ENCODE measurements around the gene ADAMTS17. TPM values are rescaled to one million over a fixed set of nuclear protein-coding genes. Genes with fewer than 3 reads are reported as not detected.

ADAMTS17 gene
- total and polyA plus RNA-seq, 8 donors: 4.2 to 16.4 (median 10.8) TPM

DNA sequence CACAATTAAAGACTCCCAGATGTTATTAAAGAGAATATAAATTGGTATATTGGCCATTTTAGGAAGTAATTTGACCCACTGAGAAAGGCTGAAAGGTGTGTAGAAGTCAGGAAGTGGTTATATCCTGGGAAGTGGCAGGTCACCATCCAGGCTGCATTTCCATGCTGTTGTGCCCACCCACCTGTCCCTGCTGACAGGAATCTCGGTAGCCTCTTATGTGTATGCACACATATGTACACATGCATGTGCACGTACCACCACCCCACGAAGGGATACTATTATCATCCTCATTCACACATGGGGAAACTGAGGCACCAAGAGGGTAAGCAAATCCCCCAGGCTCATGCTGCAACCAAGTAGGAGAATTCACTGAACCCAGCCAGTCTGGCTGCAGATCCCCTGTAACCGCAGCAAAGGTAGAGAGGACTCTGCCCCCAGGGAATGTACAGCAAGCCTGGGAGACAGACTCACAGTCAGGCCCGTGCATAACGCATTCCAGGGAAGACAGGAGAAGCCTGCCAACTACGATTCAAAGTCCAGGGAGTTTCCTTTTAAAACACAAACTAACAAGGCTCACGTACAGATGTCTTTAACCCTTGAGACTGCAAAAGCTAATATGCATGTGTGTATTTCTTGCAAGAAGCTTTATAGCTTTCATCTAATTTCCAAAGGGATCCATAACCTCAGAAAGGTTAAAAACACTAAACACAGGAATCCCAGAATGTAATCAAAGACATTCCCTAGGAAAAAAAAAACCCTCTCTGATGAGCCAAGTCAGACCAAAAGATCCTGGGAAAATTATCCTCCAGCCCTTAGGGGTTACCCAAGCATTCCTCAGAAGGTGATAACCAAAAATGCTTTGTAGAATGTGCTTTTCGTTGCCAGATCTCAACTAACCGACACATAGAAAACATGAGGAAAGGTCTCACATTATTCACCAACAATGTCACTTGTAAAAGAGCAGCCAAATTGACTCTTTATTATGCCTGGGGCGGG, 129.6 kb downstream of the ADAMTS17 start:
- H3K27me3 ChIP-seq: no peaks in the 10 kb centered on the region
- no peaks in the 10 kb centered on the region for H3K36me3 ChIP-seq
- peaks cover 23 to 29% (median 28%) of the 10 kb centered on the region in 3 donors for H3K4me1 ChIP-seq
- TF ChIP-seq, protein P1, sequence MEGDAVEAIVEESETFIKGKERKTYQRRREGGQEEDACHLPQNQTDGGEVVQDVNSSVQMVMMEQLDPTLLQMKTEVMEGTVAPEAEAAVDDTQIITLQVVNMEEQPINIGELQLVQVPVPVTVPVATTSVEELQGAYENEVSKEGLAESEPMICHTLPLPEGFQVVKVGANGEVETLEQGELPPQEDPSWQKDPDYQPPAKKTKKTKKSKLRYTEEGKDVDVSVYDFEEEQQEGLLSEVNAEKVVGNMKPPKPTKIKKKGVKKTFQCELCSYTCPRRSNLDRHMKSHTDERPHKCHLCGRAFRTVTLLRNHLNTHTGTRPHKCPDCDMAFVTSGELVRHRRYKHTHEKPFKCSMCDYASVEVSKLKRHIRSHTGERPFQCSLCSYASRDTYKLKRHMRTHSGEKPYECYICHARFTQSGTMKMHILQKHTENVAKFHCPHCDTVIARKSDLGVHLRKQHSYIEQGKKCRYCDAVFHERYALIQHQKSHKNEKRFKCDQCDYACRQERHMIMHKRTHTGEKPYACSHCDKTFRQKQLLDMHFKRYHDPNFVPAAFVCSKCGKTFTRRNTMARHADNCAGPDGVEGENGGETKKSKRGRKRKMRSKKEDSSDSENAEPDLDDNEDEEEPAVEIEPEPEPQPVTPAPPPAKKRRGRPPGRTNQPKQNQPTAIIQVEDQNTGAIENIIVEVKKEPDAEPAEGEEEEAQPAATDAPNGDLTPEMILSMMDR (IDR thresholded peaks at IDR 0.05): no peak
- H3K4me3 ChIP-seq: no peak overlapping the region
- FAIRE-seq (peak; percentile 17), ATAC-seq (peak in 3 of 4 donors; percentile 58 to 77 (median 69)), DNase-seq (peak in 2 of 6 donors; percentile 34 to 41)
- 21 to 22% methylated on average over 11 of the region's 11 CpGs for WGBS, 2 donors
- no peak overlapping the region for H3K27ac ChIP-seq
- intact Hi-C loops (cut with DNase I): no loop called here
- no peaks in the 10 kb centered on the region for H3K9me3 ChIP-seq

DNA sequence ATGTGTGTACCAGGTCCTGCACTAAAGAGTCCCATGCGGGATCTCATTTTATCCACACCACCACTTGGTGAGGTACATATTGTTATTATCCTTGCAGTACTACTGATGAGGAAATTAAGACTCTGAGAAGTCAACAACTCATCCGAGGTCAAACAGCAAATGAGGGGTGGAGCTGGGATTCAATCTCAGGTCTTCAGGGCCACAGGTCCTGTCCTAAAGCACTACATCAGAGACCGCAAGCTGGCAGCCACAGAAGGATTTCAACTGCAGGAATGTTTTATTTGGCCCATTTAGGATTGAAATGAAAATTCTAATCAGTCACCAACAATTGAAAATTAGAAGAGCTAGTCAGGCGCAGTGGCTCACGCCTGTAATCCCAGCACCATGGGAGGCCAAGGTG, 131.4 kb downstream of the ADAMTS17 start:
- ATAC-seq: no peak
- Histone ChIP-seq H3K36me3 (no peaks in the 10 kb centered on the region), H3K4me3 (no peak overlapping the region), H3K27ac (no peak overlapping the region), H3K9me3 (no peaks in the 10 kb centered on the region), H3K27me3 (no peaks in the 10 kb centered on the region), H3K4me1 (peaks cover 20 to 35% (median 33%) of the 10 kb centered on the region in 3 donors)
- FAIRE-seq: no peak
- DNase-seq: no peak
- intact Hi-C loops (cut with DNase I): no loop called here
- TF ChIP-seq, protein P1 (IDR thresholded peaks at IDR 0.05): no peak
- WGBS, 2 donors: 88 to 91% methylated on average over 5 of the region's 5 CpGs

DNA sequence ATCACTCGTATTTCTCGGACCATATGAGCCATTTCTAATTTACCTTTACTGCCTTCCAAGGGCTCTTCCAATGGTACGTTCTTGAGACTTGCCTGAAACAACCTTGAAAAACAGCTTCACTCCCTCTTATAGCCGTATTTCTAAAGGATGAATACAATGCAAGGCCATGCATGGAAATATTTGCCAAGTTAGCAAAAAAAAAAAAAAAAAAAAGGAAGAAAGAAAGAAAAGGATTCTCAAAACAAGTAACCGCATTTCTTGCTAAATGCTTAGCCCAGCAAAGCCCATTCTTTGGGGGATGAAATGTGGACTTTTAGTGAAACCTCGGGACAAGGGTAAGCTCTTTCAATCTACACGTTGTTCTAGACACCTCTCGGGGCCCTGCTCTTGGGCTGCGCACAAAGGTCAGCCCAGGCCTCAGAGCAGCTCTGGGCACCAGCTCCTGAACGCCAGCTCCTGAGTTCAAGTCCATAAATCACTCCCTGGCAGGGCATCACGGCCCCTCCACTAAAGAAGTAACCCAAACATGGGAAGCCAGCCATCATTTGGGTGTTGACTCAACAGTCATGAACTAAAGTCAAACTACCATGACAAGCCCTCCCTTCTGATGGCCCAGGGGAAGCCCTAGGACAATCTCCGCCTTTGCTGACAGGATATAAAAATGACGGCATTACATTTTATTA, 132.7 kb downstream of the ADAMTS17 start:
- Histone ChIP-seq H3K4me3 (no peak overlapping the region), H3K36me3 (no peaks in the 10 kb centered on the region), H3K4me1 (peaks cover 16 to 34% (median 27%) of the 10 kb centered on the region in 3 donors), H3K27me3 (no peaks in the 10 kb centered on the region), H3K9me3 (no peaks in the 10 kb centered on the region), H3K27ac (no peak overlapping the region)
- DNase-seq (peak in 1 of 6 donors; percentile 14), FAIRE-seq (no peak), ATAC-seq (peak in 1 of 4 donors; percentile 6)
- 74 to 83% methylated on average over 13 of the region's 13 CpGs for WGBS, 2 donors
- TF ChIP-seq, protein P1 (IDR thresholded peaks at IDR 0.05): no peak
- intact Hi-C loops (cut with DNase I): no loop called here

DNA sequence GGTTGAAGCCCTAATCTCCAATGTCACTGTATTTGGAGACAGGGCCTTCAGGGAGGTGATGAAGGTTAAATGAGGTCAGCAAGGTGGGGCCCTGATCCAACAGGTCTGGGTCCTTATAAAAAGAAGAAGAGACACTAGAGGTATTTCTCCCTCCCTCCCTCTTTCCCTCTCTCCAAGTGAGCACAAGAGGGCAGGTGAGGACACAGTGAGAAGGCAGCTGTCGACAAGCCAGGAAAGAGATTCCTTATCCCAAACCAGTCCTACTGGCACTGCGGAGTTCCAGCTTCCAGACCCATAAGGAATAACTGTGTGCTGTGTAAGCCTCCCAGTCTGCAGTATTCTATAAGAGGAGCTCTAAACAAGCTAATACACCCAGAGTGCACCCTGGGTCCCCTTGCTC, 134.7 kb downstream of the ADAMTS17 start:
- WGBS, 2 donors: 17 to 29% methylated on average over 2 of the region's 2 CpGs
- H3K27me3 ChIP-seq: no peaks in the 10 kb centered on the region
- H3K36me3 ChIP-seq: no peaks in the 10 kb centered on the region
- no peak for FAIRE-seq
- peak in 2 of 6 donors; percentile 49 to 50 for DNase-seq
- TF ChIP-seq, protein P1 (IDR thresholded peaks at IDR 0.05): no peak
- peaks cover 21 to 39% (median 22%) of the 10 kb centered on the region in 3 donors for H3K4me1 ChIP-seq
- ATAC-seq: peak; percentile 40 to 63 (median 58)
- H3K27ac ChIP-seq: no peak overlapping the region
- no peak overlapping the region for H3K4me3 ChIP-seq
- no peaks in the 10 kb centered on the region for H3K9me3 ChIP-seq
- intact Hi-C loops (cut with DNase I): no loop called here
